Nephron (organoid): Measurements from ENCODE around the gene XKR8.

Experiments used
- H3K27ac Mint-ChIP-seq, 3 experiments: 2 replicates each; pipeline ENCODE4 v1.8.0; 2020; ENCODE audit warnings: mixed read lengths in 3 of 3, mild to moderate bottlenecking in 2 of 3, moderate library complexity in 1 of 3
- H3K27me3 Mint-ChIP-seq: 2 replicates; pipeline ENCODE4 v1.8.0; 2021; ENCODE audit warnings: low read depth, mild to moderate bottlenecking, moderate library complexity, mixed read lengths
- H3K36me3 Mint-ChIP-seq: 2 replicates; pipeline ENCODE4 v1.8.0; 2020; ENCODE audit warnings: low read depth, mixed read lengths
- H3K4me1 Mint-ChIP-seq: 2 replicates; pipeline ENCODE4 v1.8.0; 2020; ENCODE audit warnings: mixed read lengths
- H3K4me3 Mint-ChIP-seq, 3 experiments: 2 replicates each; pipeline ENCODE4 v1.8.0; 2020; ENCODE audit warnings: mild to moderate bottlenecking in 3 of 3, mixed read lengths in 3 of 3, moderate library complexity in 2 of 3
- H3K9me3 Mint-ChIP-seq: 2 replicates; pipeline ENCODE4 v1.8.0; 2020; ENCODE audit warnings: mixed read lengths
- TF ChIP-seq, protein P1 (sequence below), 3 experiments: fragments of 200-600 bp; sonication (generic); IDR thresholded peaks; one replicate each; pipeline ENCODE4 v1.5.0; 2021; ENCODE audit warnings: antibody characterized with exemption in 3 of 3; ENCODE audit not compliant: unreplicated experiment in 3 of 3

The XKR8 gene

DNA sequence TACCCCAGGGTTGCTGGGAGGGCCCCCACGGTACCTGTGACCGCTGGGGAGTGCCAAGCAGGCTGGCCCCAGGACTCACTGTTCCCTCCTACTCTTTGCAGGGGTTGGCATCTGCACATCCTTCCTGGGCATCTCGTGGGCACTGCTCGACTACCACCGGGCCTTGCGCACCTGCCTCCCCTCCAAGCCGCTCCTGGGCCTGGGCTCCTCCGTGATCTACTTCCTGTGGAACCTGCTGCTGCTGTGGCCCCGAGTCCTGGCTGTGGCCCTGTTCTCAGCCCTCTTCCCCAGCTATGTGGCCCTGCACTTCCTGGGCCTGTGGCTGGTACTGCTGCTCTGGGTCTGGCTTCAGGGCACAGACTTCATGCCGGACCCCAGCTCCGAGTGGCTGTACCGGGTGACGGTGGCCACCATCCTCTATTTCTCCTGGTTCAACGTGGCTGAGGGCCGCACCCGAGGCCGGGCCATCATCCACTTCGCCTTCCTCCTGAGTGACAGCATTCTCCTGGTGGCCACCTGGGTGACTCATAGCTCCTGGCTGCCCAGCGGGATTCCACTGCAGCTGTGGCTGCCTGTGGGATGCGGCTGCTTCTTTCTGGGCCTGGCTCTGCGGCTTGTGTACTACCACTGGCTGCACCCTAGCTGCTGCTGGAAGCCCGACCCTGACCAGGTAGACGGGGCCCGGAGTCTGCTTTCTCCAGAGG, 6.8 kb downstream of the XKR8 start:
- Mint-ChIP-seq H3K27ac (no peak overlapping the region), H3K27me3 (no peaks in the 10 kb centered on the region), H3K4me3 (no peak overlapping the region), H3K9me3 (no peaks in the 10 kb centered on the region), H3K36me3 (peaks cover 37% of the 10 kb centered on the region), H3K4me1 (peaks cover 13% of the 10 kb centered on the region)
- TF ChIP-seq, protein P1, sequence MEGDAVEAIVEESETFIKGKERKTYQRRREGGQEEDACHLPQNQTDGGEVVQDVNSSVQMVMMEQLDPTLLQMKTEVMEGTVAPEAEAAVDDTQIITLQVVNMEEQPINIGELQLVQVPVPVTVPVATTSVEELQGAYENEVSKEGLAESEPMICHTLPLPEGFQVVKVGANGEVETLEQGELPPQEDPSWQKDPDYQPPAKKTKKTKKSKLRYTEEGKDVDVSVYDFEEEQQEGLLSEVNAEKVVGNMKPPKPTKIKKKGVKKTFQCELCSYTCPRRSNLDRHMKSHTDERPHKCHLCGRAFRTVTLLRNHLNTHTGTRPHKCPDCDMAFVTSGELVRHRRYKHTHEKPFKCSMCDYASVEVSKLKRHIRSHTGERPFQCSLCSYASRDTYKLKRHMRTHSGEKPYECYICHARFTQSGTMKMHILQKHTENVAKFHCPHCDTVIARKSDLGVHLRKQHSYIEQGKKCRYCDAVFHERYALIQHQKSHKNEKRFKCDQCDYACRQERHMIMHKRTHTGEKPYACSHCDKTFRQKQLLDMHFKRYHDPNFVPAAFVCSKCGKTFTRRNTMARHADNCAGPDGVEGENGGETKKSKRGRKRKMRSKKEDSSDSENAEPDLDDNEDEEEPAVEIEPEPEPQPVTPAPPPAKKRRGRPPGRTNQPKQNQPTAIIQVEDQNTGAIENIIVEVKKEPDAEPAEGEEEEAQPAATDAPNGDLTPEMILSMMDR (IDR thresholded peaks at IDR 0.05; ENCODE audit: unreplicated experiment in 3 of 3) = no peak

DNA sequence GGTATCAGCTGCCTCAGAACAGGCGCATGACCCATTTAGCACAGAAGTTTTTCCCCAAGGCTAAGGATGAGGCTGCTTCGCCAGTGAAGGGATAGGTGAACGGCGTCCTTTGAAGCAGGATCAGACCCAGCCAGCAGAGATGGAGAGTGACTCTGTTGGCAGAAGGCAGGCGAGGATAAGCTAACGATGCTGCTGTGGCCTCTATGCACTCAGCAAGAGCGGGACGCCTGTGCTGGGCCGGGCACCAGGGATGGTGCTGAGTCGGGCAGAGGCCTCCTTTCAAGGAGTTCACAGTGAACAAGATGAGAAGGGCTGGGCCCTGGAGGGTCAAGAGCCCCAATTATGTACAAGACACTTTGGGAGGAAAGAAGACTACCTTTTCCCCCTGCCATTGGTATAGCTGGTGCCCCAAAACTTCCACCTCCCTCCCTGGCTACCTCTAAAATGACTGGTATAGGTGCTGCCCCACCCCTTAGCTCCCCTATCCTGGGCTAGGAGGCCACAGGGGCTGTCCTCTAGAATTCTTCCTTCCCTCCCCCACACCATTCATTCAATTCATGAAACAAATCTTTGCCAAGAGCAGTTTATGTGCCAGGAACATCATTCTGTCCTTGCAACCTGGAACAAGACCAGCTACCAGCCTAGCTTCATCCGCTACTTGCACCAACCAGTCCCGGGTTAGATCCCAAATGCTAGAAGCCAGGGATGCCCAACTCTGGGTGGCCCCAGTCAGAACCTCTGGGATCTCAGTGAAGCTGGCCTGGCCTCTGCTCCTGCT, 7.5 kb downstream of the XKR8 start:
- H3K36me3 Mint-ChIP-seq = peaks cover 41% of the 10 kb centered on the region
- no peak overlapping the region for H3K4me3 Mint-ChIP-seq

DNA sequence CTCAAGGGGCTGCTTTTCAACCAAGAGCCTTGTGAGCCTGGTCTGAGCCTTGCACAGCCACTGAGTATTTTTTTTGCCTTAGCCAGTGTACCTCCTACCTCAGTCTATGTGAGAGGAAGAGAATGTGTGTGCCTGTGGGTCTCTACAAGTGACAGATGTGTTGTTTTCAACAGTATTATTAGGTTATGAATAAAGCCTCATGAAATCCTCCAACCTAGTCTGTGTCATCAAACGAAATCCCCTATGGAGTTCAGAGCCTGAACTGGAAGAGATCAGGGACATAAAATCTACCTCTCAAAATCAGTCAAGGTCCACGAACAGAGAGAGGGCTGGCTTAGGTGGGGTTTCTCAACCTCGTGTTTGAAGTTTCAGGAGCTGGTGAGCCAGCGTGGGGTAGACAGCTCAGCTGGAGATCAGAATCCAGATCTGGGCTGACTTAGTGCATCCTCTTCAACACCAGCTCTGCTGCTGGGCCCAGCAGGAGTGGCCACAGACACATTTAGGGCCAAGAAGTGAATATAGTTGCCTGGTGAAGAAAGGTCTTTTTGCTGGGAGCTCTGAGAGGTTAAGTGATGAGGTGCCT, 8.2 kb downstream of the XKR8 start:
- H3K4me3 Mint-ChIP-seq = no peak overlapping the region
- H3K36me3 Mint-ChIP-seq = peaks cover 41% of the 10 kb centered on the region
- no peaks in the 10 kb centered on the region for H3K9me3 Mint-ChIP-seq
- H3K4me1 Mint-ChIP-seq = peaks cover 18% of the 10 kb centered on the region
- H3K27me3 Mint-ChIP-seq = no peaks in the 10 kb centered on the region
- no peak overlapping the region for H3K27ac Mint-ChIP-seq
- TF ChIP-seq, protein P1 (IDR thresholded peaks at IDR 0.05; ENCODE audit: unreplicated experiment in 3 of 3) = no peak

More for the DNA sequence above, 7.5 kb downstream of the XKR8 start:
- H3K4me1 Mint-ChIP-seq = peaks cover 15% of the 10 kb centered on the region
- H3K27me3 Mint-ChIP-seq = no peaks in the 10 kb centered on the region
- TF ChIP-seq, protein P1 (IDR thresholded peaks at IDR 0.05; ENCODE audit: unreplicated experiment in 3 of 3) = no peak
- H3K9me3 Mint-ChIP-seq = no peaks in the 10 kb centered on the region
- no peak overlapping the region for H3K27ac Mint-ChIP-seq

DNA sequence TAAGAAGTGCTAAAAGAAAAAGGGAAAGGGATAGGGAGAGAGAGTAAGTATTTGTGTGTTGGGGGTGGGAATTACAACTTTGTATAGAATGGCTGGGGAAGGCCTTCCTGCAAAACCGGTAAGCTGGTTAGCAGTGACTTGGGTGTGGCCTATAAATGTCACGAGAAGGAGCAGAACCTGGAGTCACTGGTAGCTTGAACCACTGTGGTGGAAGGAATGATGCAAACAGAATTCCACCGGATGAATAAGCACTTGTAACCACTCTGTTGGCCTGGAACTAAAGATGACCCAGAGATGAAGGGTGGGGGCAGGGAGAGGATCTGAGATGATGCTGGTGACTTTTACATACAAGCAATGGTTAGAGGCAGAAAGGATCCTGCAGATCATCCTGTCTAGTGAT, 8.9 kb downstream of the XKR8 start:
- TF ChIP-seq, protein P1 (IDR thresholded peaks at IDR 0.05; ENCODE audit: unreplicated experiment in 3 of 3) = no peak
- peaks cover 24% of the 10 kb centered on the region for H3K4me1 Mint-ChIP-seq
- H3K27ac Mint-ChIP-seq = no peak overlapping the region

DNA sequence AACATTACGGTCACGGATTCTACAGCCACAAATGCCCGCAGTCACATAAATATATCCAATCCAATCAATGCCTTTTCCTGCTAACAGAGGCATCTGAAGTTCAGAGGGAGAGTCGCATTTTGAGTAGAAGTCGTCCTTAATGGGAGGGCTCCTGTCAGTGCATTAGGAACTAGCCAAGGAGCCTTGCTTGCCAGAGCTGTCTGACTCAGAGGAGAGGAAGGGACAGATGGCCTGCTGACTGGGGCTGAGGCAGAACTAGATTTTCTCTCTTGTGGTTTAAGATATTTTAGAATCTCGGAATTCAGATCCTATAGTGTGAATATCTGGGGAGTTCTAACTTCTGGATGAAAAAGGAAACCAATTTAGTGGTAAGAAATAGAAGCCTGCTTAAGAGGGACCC, 10.6 kb downstream of the XKR8 start:
- peaks cover 33% of the 10 kb centered on the region for H3K36me3 Mint-ChIP-seq
- no peaks in the 10 kb centered on the region for H3K9me3 Mint-ChIP-seq
- H3K27ac Mint-ChIP-seq = peak overlapping the region in 1 of 3 experiments; percentile 23
- no peaks in the 10 kb centered on the region for H3K27me3 Mint-ChIP-seq
- TF ChIP-seq, protein P1 (IDR thresholded peaks at IDR 0.05; ENCODE audit: unreplicated experiment in 3 of 3) = no peak
- H3K4me3 Mint-ChIP-seq = no peak overlapping the region
- peaks cover 31% of the 10 kb centered on the region for H3K4me1 Mint-ChIP-seq

More for the DNA sequence above, 8.9 kb downstream of the XKR8 start:
- Mint-ChIP-seq H3K4me3 (no peak overlapping the region), H3K9me3 (no peaks in the 10 kb centered on the region), H3K27me3 (no peaks in the 10 kb centered on the region), H3K36me3 (peaks cover 45% of the 10 kb centered on the region)
